Measurements from ENCODE around the gene WFIKKN2. TPM values are rescaled to one million over a fixed set of nuclear protein-coding genes. Genes with fewer than 3 reads are reported as not detected.

WFIKKN2 gene
- total RNA-seq, 1 experiment from 2014 or later = not detected

- DNase-seq (ENCODE audit: low spot score) = peak; percentile 33
- in situ Hi-C loops (cut with HindIII; ENCODE audit: low sequenced_read_pairs) = no loop called here
These were observed 29.2 kb upstream of the WFIKKN2 start for GRCh38 chr17:50806141-50806643.

GRCh38 chr17:50807009-50807408, 28.4 kb upstream of the WFIKKN2 start:
- in situ Hi-C loops (cut with HindIII; ENCODE audit: low sequenced_read_pairs) = no loop called here
- no peak for DNase-seq (ENCODE audit: low spot score)

GRCh38 chr17:50807675-50808074, 27.7 kb upstream of the WFIKKN2 start:
- in situ Hi-C loops (cut with HindIII; ENCODE audit: low sequenced_read_pairs) = no loop called here
- no peak for DNase-seq (ENCODE audit: low spot score)

GRCh38 chr17:50808413-50808812, 27.0 kb upstream of the WFIKKN2 start:
- in situ Hi-C loops (cut with HindIII; ENCODE audit: low sequenced_read_pairs) = no loop called here
- DNase-seq (ENCODE audit: low spot score) = no peak

GRCh38 chr17:50808888-50809287, 26.5 kb upstream of the WFIKKN2 start:
- no peak for DNase-seq (ENCODE audit: low spot score)
- in situ Hi-C loops (cut with HindIII; ENCODE audit: low sequenced_read_pairs) = no loop called here

GRCh38 chr17:50813583-50813982, 21.8 kb upstream of the WFIKKN2 start:
- no peak for DNase-seq (ENCODE audit: low spot score)
- in situ Hi-C loops (cut with HindIII; ENCODE audit: low sequenced_read_pairs) = no loop called here

GRCh38 chr17:50815400-50815799, 20.0 kb upstream of the WFIKKN2 start:
- no peak for DNase-seq (ENCODE audit: low spot score)
- in situ Hi-C loops (cut with HindIII; ENCODE audit: low sequenced_read_pairs) = no loop called here

- no peak for DNase-seq (ENCODE audit: low spot score)
- in situ Hi-C loops (cut with HindIII; ENCODE audit: low sequenced_read_pairs) = no loop called here
These were observed 19.1 kb upstream of the WFIKKN2 start for GRCh38 chr17:50816271-50816670.

GRCh38 chr17:50816771-50817751, 18.3 kb upstream of the WFIKKN2 start:
- DNase-seq (ENCODE audit: low spot score) = no peak
- in situ Hi-C loops (cut with HindIII; ENCODE audit: low sequenced_read_pairs) = no loop called here

- in situ Hi-C loops (cut with HindIII; ENCODE audit: low sequenced_read_pairs) = no loop called here
- no peak for DNase-seq (ENCODE audit: low spot score)
These were observed 17.5 kb upstream of the WFIKKN2 start for GRCh38 chr17:50817838-50818237.

GRCh38 chr17:50818261-50818660, 17.1 kb upstream of the WFIKKN2 start:
- in situ Hi-C loops (cut with HindIII; ENCODE audit: low sequenced_read_pairs) = no loop called here
- DNase-seq (ENCODE audit: low spot score) = no peak

- in situ Hi-C loops (cut with HindIII; ENCODE audit: low sequenced_read_pairs) = no loop called here
- no peak for DNase-seq (ENCODE audit: low spot score)
These were observed 16.3 kb upstream of the WFIKKN2 start for GRCh38 chr17:50818921-50819657.

GRCh38 chr17:50820651-50821050, 14.7 kb upstream of the WFIKKN2 start:
- in situ Hi-C loops (cut with HindIII; ENCODE audit: low sequenced_read_pairs) = no loop called here
- DNase-seq (ENCODE audit: low spot score) = peak; percentile 41

GRCh38 chr17:50822550-50822949, 12.8 kb upstream of the WFIKKN2 start:
- no peak for DNase-seq (ENCODE audit: low spot score)
- in situ Hi-C loops (cut with HindIII; ENCODE audit: low sequenced_read_pairs) = no loop called here

- DNase-seq (ENCODE audit: low spot score) = no peak
- in situ Hi-C loops (cut with HindIII; ENCODE audit: low sequenced_read_pairs) = no loop called here
These were observed 11.0 kb upstream of the WFIKKN2 start for GRCh38 chr17:50824429-50824828.

- DNase-seq (ENCODE audit: low spot score) = no peak
- in situ Hi-C loops (cut with HindIII; ENCODE audit: low sequenced_read_pairs) = no loop called here
These were observed 10.2 kb upstream of the WFIKKN2 start for GRCh38 chr17:50825188-50825587.

GRCh38 chr17:50828508-50829170, 6.7 kb upstream of the WFIKKN2 start:
- in situ Hi-C loops (cut with HindIII; ENCODE audit: low sequenced_read_pairs) = no loop called here
- no peak for DNase-seq (ENCODE audit: low spot score)

- DNase-seq (ENCODE audit: low spot score) = no peak
- in situ Hi-C loops (cut with HindIII; ENCODE audit: low sequenced_read_pairs) = no loop called here
These were observed 6.1 kb upstream of the WFIKKN2 start for GRCh38 chr17:50829332-50829731.

- no peak for DNase-seq (ENCODE audit: low spot score)
- in situ Hi-C loops (cut with HindIII; ENCODE audit: low sequenced_read_pairs) = no loop called here
These were observed 5.0 kb upstream of the WFIKKN2 start for GRCh38 chr17:50830352-50830751.

GRCh38 chr17:50830994-50831393, 4.4 kb upstream of the WFIKKN2 start:
- no peak for DNase-seq (ENCODE audit: low spot score)
- in situ Hi-C loops (cut with HindIII; ENCODE audit: low sequenced_read_pairs) = no loop called here
